HG02870 (cell line): ENCODE data around the gene PRKX.
"Not testable (repeated sequence)": the region's sequence is repeated elsewhere in the genome, so short reads cannot be mapped to it uniquely, and the experiment has no call there.

Experiments
- ATAC-seq: cut with Tn5 transposase; IDR thresholded peaks from one replicate; pipeline ENCODE4 v1.9.1; 2021; ENCODE audit warnings: mild to moderate bottlenecking, moderate library complexity; ENCODE audit not compliant: unreplicated experiment

The PRKX gene

GRCh38 chrX:3713225-3713936 lies at the start of gene PRKX:
Gene PRKX, minus strand, starts transcription at chrX:3713649. Its CDS starts 396 bp downstream, at chrX:3713253.
- ATAC-seq, result peak; percentile 73

GRCh38 chrX:3763111-3763510 lies 49.7 kb upstream of the PRKX start:
- ATAC-seq, result no peak

- no peak for ATAC-seq
These were observed 44.1 kb upstream of the PRKX start for GRCh38 chrX:3757510-3758025.

GRCh38 chrX:3748052-3748559 lies 34.7 kb upstream of the PRKX start:
- ATAC-seq, result no peak

- ATAC-seq, result no peak
These were observed 30.5 kb upstream of the PRKX start for GRCh38 chrX:3743801-3744439.

GRCh38 chrX:3740946-3741345 lies 27.5 kb upstream of the PRKX start:
- not testable (repeated sequence) for ATAC-seq

GRCh38 chrX:3738509-3738908 lies 25.1 kb upstream of the PRKX start:
- no peak for ATAC-seq

- not testable (repeated sequence) for ATAC-seq
These were observed 23.1 kb upstream of the PRKX start for GRCh38 chrX:3736536-3736935.

GRCh38 chrX:3735891-3736290 lies 22.4 kb upstream of the PRKX start:
- ATAC-seq, result not testable (repeated sequence)

- ATAC-seq, result peak; percentile 61
These were observed 21.0 kb upstream of the PRKX start for GRCh38 chrX:3734456-3734855.

GRCh38 chrX:3733043-3733430 lies 19.6 kb upstream of the PRKX start:
- ATAC-seq, result no peak

GRCh38 chrX:3732326-3733042 lies 19.0 kb upstream of the PRKX start:
- not testable (repeated sequence) for ATAC-seq

- no peak for ATAC-seq
These were observed 15.0 kb upstream of the PRKX start for GRCh38 chrX:3728454-3728853.

GRCh38 chrX:3723460-3723859 lies 10.0 kb upstream of the PRKX start:
- ATAC-seq, result not testable (repeated sequence)

GRCh38 chrX:3717742-3718420 lies 4.4 kb upstream of the PRKX start:
- ATAC-seq, result no peak

GRCh38 chrX:3715921-3716320 lies 2.5 kb upstream of the PRKX start:
- ATAC-seq, result no peak

GRCh38 chrX:3714706-3715479 lies 1.4 kb upstream of the PRKX start:
- ATAC-seq, result not testable (repeated sequence)

GRCh38 chrX:3713937-3714434 lies 537 bp upstream of the PRKX start:
- no peak for ATAC-seq

GRCh38 chrX:3712870-3713224 lies 602 bp downstream of the PRKX start:
- ATAC-seq, result peak; percentile 15
